Stromal cell of bone marrow (primary cell): ENCODE measurements around the gene MARS1.
"Not testable (repeated sequence)": the region's sequence is repeated elsewhere in the genome, so short reads cannot be mapped to it uniquely, and the experiment has no call there.

ENCODE experiments used
- DNase-seq: peaks from one replicate; pipeline ENCODE4 v3.0.0-alpha.2; 2012; ENCODE audit warnings: low read depth

Gene MARS1

DNA sequence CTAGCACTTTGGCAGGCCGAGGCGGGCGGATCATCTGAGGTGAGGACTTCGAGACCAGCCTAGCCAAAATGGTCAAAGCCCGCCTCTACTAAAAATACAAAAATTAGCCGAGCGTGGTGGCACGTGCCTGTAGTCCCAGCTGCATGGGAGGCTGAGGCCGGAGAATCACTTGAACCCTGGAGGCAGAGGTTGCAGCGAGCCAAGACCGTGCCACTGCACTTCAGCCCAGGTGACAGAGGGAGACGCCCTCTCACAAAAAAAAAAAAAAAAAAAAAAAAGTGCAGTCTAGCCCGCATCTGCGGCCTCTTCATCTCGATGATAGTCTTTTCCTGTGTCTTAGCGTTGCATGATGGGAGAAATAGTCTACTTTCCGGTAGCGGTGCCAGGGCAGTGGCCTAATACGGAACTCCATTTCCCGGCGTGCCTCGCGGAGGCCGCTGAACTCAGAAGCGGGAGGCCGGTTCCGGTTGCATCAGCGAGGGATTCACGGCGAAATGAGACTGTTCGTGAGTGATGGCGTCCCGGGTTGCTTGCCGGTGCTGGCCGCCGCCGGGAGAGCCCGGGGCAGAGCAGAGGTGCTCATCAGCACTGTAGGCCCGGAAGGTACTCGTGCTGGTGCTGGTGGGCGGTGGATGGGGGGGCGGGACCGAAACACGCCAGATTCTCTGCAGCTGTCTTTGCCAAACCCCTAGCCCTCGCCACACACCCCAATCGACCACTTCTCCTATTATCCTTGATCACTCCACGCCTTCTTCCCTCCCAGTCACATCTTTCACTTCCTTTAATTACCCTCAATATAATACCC, at the start of gene MARS1:
Gene MARS1, plus strand, starts transcription at position 472 of the 805 bp plus-strand sequence. Its CDS starts 23 bp downstream, at position 495.
- peak; percentile 96 for DNase-seq

DNA sequence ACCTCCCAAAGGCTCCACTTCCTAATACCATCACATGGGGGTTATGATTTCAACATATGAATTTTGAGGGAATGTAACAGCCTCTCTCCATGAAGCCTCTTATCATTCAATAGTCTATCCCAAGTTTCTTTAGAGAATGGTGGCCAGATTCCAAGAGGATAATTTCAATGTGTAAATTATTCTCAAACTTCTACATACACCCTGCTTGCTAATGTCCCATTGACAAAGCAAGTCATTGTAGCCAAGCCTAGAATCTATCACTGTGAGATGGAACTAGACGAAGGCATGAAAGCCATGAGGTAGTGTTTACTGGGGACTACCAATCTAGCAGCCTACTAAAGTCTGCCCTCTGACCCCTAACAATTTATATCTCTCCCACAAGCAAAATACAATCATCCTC, 49.5 kb upstream of the MARS1 start:
- no peak for DNase-seq

DNA sequence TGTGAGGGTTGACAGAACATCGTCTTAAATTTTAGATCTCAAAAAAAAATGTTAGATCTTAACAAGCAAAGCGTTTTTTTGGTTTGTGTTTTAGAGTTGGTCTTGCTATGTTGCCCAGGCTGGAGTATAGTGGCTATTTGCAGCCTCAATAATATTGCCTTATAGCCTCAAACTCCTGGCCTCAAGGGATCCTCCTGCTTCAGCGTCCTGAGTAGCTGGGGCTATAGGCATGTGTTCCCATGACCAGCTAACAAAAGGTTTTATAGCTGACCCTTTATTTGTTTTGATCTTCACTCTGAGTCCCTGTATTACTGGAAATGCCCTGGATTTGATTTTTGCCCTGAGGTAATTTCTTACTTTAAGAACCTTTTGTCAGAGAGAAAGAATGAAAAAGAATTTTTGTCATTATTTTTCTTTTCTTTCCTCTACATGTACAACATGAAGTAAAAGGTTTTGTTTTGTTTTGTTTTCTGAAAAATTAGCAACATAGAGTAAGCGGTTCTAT, 48.1 kb upstream of the MARS1 start:
- no peak for DNase-seq

DNA sequence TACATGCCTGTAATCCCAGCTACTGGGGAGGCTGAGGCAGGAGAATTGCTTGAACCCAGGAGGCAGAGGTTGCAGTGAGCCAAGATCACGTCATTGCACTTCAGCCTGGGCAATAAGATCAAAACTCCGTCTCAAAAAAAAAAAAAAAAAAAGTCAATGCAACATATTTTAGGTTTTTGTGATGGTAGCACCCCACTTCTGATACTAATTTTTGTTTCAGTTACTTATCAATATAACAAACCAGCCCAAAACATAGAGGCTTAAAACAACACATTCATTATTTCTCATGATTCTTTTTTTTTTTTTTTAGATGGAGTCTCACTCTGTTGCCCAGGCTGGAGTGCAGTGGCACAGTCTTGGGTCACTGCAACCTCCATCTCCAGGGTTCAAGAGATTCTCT, 46.5 kb upstream of the MARS1 start:
- not testable (repeated sequence) for DNase-seq

DNA sequence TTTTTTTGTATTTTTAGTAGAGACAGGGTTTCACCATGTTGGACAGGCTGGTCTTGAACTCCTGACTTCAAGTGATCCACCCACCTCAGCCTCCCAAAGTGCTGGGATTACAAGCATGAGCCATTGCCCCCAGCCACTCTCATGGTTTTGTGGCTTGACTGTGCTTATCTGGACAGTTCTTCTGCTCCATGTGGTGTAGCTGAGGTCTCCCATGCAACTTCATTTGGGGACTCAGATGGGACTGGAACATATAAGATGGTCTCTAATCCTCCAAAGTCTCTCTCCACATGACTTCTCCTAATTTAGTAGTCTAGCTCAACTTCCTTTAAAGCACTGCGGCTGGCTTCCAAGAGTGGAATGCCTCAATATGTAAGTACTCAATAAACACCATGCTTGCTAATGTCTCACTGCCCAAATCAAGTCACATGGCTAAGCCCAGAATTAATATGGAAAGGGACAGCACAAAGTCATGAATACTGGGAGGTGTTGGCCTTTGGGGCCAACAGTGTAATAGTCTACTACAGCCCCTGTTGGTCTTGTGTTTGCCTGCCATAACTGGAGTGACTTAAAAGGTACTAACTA, 45.9 kb upstream of the MARS1 start:
- DNase-seq = no peak

DNA sequence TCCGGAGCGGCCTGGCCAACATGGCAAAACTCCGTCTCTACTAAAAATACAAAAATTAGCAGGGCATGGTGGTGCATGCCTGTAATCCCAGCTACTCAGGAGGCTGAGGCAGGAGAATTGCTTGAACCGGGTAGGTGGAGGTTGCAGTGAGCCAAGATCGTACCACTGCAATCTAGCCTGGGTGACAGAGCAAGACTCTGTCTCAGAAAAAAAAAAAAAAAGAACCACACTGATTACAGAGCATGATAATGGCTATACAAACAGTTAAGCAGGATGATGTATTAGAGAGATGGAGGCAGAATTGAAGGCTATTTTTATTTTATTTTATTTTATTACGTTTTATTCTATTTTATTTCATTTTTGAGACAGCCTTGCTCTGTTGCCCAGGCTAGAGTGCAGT, 43.5 kb upstream of the MARS1 start:
- DNase-seq = not testable (repeated sequence)

DNA sequence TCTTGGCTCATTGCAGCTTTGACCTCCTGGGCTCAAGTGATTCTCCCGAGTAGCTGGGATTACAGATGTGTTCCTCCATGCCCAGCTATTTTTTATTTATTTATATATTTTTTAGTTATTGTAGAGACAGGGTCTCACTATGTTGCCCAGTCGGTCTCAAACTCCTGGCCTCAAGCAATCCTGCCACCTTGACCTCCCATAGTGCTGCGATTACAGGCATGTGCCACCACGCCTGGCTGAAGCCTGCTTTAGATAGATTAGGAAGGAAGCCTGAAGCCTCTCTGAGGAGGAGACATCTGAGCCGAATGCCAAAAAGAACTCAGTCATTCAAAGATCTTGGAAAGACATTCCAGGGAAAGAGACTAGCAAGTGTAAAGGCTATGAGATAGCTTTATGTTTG, 43.1 kb upstream of the MARS1 start:
- DNase-seq = no peak

DNA sequence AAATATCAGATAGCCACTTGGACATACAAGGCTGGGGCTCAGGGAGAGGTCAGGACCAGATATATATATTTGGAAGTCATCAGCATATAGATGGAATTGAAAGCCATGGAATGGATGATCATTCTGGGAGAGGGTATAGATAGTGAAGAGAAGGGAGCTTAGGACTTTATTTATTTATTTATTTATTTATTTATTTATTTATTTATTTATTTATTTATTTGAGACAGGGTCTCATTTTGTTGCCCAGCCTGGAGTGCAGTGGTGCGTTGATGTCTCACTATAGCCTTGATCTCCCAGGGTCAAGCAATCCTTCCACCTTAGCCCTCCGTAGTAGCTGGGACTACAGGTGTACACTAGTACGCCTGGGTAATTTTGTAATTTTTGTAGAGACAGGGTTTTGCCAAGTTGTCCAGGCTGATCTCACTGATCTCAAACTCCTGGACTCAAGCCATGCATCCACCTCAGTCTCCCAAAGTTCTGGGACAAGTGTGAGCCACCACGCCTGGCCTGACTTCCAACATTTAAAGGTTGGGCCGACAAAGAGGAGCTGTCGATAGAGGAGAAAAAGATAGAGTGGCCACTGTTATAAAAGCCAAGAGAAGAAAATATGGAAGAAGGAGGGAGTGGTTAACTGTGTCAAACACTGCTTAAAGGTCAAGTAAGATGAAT, 41.4 kb upstream of the MARS1 start:
- no peak for DNase-seq

DNA sequence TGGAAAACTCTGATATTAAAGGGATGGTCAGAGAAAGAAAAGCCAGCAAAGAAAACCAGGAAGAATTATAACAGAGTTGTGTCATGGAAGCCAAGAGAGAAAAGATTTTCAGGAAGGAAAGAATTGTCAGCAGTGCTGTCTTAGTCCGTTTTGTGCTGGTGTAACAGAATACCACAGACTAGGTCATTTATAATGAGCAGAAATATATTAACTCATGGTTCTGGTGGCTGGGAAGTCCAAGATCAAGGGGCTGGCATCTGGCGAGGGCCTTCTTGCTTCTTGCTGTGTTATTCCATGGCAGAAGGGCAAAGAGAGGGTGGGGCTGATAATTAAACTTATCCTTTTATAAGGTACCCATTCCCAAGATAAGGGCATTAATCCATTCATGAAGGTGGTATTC, 39.2 kb upstream of the MARS1 start:
- no peak for DNase-seq

DNA sequence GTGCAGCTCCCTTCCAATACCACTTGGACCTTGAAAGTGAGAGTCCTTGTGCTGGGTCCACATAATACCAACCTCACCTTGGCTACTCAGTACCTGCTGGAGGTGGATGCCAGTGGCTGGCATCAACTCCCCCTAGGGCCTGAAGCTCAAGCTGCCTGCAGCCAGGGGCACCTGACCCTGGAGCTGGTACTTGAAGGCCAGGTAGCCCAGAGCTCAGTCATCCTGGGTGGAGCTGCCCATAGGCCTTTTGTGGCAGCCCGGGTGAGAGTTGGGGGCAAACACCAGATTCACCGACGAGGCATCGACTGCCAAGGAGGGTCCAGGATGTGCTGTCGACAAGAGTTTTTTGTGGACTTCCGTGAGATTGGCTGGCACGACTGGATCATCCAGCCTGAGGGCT, 38.5 kb upstream of the MARS1 start:
- DNase-seq = no peak

DNA sequence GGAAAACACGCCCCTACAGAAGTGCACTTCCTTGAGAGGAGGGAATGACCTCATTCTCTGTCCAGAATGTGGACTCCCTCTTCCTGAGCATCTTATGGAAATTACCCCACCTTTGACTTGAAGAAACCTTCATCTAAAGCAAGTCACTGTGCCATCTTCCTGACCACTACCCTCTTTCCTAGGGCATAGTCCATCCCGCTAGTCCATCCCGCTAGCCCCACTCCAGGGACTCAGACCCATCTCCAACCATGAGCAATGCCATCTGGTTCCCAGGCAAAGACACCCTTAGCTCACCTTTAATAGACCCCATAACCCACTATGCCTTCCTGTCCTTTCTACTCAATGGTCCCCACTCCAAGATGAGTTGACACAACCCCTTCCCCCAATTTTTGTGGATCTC, 37.8 kb upstream of the MARS1 start:
- DNase-seq = no peak

DNA sequence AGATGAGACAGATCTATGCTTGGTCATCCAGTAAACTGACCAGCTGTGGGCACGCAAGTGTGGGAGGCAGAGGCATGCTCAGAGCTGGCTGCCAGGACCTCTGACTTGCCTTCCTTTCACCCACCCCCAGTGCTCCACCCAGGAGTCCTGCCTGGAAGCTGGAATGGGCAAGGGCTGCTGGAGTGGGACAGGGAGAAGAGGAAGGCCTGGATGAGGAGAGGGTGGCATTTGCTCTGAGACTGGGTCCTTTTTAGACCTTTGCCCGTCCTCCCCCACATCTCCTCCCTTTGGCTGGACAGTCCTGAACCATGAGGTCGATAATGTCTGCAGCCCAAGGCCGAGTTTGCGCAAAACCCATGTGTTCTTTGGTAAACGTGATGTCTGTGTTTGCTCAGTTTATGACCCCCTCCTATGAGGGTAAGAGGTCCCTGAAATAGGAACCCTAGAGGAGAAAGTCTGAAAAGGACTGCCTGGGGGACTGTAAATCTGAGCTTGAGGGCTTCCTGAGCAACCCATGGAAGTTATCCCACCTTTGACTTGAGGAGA, 36.6 kb upstream of the MARS1 start:
- DNase-seq = no peak

DNA sequence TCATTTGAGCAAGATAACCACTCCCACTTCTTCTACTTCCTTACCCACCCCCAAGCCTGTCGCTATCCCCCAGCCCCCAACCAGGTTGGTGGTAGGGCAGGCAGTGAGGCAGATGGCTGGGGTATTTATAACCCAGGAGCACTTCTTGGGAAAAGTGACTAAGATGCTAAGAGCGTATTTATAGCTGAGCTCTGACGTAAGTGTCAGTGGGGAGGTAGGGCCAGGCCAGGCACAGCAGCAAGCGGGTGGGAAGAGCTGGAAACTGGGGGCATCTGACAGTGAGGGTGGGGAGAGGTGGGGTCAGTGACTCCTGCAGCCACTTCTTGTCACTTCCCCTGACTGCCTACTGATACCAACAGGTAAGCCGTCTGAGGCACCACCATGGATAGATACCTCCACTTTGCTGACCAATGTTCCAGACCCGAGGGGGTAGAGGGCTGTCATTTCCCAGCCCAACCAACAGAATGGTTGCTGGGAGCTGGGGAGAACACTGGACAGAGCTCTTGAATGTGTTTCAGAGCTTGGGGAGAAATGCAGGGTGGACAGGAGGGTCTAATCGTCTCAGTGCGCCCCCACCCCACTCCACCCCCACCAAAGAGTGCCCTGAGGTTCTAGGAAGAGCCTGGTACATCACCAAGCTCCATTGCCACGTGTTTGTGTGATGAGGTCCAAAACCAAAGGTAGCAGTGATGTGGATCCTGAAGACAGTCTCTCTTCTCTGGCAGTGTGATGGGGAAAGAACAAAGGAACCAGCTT, 35.5 kb upstream of the MARS1 start:
- peak; percentile 65 for DNase-seq

DNA sequence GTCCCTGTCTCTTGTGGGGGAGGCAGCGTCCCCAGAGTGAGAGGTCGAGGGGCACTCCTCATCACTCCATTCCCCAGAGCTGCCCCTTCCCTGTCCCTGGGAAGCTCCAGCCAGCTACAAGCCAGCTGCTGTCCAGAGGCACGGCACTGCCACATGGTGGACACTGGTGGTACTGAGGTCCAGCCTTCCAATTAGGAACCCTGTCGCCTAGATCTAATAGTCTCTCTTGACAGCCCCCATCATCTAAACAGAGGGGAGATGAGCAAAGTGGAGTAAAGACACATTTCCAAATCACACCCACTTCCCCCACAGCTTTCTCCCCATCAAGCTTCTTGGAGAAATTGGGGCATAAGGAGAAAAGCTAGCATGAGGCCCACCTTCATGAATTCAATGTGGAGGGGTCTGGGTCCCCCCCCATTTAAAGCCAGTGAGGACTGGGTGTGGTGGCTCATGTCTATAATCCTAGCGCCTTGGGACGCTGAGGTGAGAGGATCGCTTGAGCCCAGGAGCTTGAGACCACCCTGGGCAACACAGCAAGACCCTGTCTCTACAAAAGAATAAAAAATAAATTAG, 34.8 kb upstream of the MARS1 start:
- peak; percentile 47 for DNase-seq

DNA sequence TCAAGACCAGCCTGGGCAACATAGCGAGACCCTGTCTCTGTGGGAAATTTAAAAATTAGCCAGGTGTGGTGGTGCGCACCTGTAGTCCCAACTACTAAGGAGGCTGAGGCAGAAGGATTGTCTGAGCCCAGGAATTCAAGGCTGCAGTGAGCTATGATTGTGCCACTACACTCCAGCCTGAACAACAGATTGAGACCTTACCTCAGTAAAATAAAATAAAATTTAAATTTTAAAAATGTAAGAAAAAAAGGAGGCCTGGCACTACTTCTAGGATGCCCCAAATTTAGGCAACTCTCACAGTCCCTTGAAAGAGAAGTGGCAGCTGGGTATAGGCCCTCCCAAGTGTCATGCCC, 33.7 kb upstream of the MARS1 start:
- no peak for DNase-seq

DNA sequence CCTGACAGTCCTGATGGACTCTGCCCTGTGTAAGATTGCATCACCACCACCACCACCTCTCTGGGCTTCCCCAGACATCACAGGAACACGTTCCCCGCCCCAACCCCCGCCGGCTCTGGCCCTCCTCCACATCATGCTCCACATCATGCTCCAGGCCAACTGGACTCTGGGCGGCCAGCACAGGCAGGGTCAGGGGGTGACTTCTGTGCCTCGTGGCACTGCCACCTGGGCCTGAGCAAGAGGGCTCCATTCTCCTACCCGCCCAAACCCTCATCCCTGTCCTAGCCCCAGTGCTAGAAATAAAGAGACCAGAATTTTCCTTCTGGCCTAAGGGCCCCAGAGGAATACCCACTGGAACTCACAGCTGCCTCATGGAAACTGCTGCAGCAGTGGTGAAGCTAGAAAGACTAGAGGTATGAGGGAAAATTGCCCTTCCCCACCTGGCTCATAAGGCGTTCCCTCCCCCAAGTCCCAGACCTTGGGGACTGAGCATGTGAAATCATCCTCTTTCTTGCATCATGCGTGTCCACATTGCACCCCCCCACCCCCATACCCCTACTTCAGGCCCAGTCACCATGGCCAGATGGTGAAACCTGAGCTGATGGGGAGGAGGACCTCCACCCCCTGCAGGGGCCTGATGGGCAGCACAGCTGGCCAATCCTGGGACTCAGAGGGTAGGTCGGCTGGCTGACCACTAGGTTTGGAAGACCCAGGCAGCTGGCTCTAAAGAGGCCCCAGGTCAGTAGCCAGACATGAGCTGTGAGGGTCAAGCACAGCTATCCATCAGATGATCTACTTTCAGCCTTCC, 33.1 kb upstream of the MARS1 start, which contains the start of gene INHBE:
Gene INHBE, plus strand, starts transcription at position 742 of the 808 bp plus-strand sequence. CDS start 230 bp downstream, outside the sequence.
- no peak for DNase-seq

DNA sequence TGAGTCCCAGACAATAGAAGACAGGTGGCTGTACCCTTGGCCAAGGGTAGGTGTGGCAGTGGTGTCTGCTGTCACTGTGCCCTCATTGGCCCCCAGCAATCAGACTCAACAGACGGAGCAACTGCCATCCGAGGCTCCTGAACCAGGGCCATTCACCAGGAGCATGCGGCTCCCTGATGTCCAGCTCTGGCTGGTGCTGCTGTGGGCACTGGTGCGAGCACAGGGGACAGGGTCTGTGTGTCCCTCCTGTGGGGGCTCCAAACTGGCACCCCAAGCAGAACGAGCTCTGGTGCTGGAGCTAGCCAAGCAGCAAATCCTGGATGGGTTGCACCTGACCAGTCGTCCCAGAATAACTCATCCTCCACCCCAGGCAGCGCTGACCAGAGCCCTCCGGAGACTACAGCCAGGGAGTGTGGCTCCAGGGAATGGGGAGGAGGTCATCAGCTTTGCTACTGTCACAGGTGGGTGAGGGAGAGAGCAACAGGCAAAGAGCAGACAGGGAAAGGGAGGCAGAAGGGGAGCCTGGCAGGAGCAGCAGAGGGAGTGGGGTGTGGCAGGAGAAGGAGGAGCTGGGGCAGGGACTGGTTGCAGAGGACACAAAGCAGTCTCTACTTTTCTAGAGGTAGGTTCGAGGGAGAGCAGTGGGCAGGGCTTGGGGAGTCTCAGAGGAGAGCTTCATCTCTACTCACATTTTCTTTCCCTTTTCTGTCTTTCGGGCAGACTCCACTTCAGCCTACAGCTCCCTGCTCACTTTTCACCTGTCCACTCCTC, 32.3 kb upstream of the MARS1 start:
- no peak for DNase-seq

DNA sequence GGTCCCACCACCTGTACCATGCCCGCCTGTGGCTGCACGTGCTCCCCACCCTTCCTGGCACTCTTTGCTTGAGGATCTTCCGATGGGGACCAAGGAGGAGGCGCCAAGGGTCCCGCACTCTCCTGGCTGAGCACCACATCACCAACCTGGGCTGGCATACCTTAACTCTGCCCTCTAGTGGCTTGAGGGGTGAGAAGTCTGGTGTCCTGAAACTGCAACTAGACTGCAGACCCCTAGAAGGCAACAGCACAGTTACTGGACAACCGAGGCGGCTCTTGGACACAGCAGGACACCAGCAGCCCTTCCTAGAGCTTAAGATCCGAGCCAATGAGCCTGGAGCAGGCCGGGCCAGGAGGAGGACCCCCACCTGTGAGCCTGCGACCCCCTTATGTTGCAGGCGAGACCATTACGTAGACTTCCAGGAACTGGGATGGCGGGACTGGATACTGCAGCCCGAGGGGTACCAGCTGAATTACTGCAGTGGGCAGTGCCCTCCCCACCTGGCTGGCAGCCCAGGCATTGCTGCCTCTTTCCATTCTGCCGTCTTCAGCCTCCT, 31.6 kb upstream of the MARS1 start:
- no peak for DNase-seq

DNA sequence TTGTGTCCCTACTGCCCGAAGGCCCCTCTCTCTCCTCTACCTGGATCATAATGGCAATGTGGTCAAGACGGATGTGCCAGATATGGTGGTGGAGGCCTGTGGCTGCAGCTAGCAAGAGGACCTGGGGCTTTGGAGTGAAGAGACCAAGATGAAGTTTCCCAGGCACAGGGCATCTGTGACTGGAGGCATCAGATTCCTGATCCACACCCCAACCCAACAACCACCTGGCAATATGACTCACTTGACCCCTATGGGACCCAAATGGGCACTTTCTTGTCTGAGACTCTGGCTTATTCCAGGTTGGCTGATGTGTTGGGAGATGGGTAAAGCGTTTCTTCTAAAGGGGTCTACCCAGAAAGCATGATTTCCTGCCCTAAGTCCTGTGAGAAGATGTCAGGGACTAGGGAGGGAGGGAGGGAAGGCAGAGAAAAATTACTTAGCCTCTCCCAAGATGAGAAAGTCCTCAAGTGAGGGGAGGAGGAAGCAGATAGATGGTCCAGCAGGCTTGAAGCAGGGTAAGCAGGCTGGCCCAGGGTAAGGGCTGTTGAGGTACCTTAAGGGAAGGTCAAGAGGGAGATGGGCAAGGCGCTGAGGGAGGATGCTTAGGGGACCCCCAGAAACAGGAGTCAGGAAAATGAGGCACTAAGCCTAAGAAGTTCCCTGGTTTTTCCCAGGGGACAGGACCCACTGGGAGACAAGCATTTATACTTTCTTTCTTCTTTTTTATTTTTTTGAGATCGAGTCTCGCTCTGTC, 31.0 kb upstream of the MARS1 start:
- no peak for DNase-seq
